Ishikawa (cell line): ENCODE results near the gene PARP14.
A peak's percentile ranks its signal among the peaks of the same experiment; 100 is the strongest.

Experiments used
- CEBPB ChIP-seq: IDR thresholded peaks from 2 replicates; pipeline ENCODE4 v1.6.1; 2012
- CREB1 ChIP-seq: IDR thresholded peaks from 2 replicates; pipeline ENCODE4 v1.6.1; 2012; ENCODE audit warnings: low read depth
- EGR1 ChIP-seq: IDR thresholded peaks from 2 replicates; pipeline ENCODE4 v1.6.1; 2012
- EP300 ChIP-seq: IDR thresholded peaks from 2 replicates; pipeline ENCODE4 v1.6.1; 2012; ENCODE audit warnings: borderline replicate concordance
- FOXM1 ChIP-seq: IDR thresholded peaks from 2 replicates; pipeline ENCODE4 v1.6.1; 2012; ENCODE audit warnings: low read depth, borderline replicate concordance
- NFIC ChIP-seq: IDR thresholded peaks from 2 replicates; pipeline ENCODE4 v1.6.1; 2012
- RAD21 ChIP-seq: IDR thresholded peaks from 2 replicates; pipeline ENCODE4 v1.6.1; 2012; ENCODE audit warnings: low read depth
- TAF1 ChIP-seq: IDR thresholded peaks from 2 replicates; pipeline ENCODE4 v1.6.1; 2012; ENCODE audit warnings: low read depth, mild to moderate bottlenecking
- TCF12 ChIP-seq: IDR thresholded peaks from 2 replicates; pipeline ENCODE4 v1.6.1; 2012; ENCODE audit warnings: low read depth
- TEAD4 ChIP-seq: IDR thresholded peaks from 2 replicates; pipeline ENCODE4 v1.6.1; 2012
- YY1 ChIP-seq: IDR thresholded peaks from 2 replicates; pipeline ENCODE4 v1.6.1; 2012; ENCODE audit warnings: low read depth
- ZBTB7A ChIP-seq: IDR thresholded peaks from 2 replicates; pipeline ENCODE4 v1.6.1; 2012; ENCODE audit warnings: low read depth
- TF ChIP-seq, protein P1 (sequence below): IDR thresholded peaks from 2 replicates; pipeline ENCODE4 v1.6.1; 2012; ENCODE audit warnings: low read depth, mild to moderate bottlenecking
- TF ChIP-seq, protein P2 (sequence below): IDR thresholded peaks from 2 replicates; pipeline ENCODE4 v1.6.1; 2012
- TF ChIP-seq, protein P3 (sequence below): IDR thresholded peaks from 2 replicates; pipeline ENCODE4 v1.6.1; 2012

Gene PARP14

DNA sequence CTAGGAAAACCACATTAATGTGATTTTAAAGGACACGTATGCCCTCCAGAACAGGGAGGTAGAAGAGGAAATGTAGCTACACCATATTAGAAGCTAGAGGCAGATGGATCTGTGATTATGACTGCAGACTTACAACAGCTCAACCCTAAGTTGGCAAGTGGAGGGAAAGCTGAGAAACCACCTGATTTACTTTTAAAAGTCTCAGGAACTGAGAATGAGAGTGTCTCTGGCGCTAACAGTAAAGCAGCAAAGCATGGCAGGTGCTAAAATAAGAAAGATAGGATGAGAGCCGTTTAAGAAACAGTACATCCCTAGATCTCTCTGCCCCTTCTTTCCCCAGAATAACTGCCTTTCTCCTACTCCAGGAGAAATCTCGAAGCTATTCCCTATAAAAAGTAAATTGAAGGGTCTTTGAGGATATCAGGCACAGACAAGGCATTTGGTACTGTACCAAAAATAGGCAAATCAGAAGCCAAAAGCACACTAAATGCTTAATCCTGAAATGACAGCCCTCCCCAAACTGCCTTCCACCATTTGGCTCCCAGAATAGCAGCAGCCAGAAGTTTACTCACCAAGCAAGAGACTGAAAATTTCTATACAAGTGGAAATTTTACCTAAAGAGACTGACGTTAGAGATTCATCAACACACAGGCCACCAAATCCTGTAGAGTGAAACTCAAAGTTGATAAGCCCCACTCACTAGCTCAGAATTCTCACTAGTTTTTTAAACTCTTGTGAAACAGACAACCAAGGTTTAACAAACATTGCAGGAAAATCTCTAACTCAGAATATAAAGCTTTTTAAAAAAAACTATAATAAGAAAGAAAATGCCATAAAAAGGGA is 34.3 kb upstream of the PARP14 start:
- TF ChIP-seq NFIC (no peak), EGR1 (no peak), TAF1 (no peak), EP300 (no peak), CREB1 (no peak)
- TF ChIP-seq, protein P1, sequence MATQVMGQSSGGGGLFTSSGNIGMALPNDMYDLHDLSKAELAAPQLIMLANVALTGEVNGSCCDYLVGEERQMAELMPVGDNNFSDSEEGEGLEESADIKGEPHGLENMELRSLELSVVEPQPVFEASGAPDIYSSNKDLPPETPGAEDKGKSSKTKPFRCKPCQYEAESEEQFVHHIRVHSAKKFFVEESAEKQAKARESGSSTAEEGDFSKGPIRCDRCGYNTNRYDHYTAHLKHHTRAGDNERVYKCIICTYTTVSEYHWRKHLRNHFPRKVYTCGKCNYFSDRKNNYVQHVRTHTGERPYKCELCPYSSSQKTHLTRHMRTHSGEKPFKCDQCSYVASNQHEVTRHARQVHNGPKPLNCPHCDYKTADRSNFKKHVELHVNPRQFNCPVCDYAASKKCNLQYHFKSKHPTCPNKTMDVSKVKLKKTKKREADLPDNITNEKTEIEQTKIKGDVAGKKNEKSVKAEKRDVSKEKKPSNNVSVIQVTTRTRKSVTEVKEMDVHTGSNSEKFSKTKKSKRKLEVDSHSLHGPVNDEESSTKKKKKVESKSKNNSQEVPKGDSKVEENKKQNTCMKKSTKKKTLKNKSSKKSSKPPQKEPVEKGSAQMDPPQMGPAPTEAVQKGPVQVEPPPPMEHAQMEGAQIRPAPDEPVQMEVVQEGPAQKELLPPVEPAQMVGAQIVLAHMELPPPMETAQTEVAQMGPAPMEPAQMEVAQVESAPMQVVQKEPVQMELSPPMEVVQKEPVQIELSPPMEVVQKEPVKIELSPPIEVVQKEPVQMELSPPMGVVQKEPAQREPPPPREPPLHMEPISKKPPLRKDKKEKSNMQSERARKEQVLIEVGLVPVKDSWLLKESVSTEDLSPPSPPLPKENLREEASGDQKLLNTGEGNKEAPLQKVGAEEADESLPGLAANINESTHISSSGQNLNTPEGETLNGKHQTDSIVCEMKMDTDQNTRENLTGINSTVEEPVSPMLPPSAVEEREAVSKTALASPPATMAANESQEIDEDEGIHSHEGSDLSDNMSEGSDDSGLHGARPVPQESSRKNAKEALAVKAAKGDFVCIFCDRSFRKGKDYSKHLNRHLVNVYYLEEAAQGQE, result no peak
- TF ChIP-seq, protein P2, sequence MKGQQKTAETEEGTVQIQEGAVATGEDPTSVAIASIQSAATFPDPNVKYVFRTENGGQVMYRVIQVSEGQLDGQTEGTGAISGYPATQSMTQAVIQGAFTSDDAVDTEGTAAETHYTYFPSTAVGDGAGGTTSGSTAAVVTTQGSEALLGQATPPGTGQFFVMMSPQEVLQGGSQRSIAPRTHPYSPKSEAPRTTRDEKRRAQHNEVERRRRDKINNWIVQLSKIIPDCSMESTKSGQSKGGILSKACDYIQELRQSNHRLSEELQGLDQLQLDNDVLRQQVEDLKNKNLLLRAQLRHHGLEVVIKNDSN, result no peak
- TF ChIP-seq, protein P3, sequence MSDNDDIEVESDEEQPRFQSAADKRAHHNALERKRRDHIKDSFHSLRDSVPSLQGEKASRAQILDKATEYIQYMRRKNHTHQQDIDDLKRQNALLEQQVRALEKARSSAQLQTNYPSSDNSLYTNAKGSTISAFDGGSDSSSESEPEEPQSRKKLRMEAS, result no peak

DNA sequence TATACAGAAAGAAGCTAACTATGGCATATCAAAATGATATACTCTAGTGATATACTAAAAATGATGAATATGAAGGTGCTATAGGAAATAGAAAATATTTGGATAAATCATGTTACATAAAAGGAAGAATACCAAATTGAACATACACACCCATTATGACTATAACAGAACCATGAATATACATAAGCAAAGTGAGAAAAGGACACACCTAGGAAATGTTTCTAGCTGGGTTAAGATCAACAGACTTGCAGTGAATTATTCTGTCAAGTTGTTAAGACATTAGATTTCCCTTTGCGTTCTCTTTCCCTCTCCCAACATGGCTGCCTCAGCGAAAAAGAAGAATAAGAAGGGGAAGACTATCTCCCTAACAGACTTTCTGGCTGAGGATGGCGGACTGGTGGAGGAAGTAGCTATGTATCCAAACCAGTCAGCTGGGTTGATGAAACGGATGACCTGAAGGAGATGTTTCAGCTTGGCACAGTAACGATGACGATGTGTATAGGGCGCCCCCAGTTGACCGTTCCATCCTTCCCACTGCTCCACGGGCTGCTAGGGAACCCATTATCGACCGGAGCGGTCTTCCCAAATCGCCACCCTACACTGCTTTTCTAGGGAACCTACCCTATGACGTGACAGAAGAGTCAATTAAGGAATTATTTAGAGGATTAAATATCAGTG is 20.2 kb upstream of the PARP14 start:
- TF ChIP-seq TCF12 (no peak), RAD21 (peak; percentile 5; the same call in 1 of the 2 replicates), ZBTB7A (no peak)
- TF ChIP-seq, protein P2, result no peak

DNA sequence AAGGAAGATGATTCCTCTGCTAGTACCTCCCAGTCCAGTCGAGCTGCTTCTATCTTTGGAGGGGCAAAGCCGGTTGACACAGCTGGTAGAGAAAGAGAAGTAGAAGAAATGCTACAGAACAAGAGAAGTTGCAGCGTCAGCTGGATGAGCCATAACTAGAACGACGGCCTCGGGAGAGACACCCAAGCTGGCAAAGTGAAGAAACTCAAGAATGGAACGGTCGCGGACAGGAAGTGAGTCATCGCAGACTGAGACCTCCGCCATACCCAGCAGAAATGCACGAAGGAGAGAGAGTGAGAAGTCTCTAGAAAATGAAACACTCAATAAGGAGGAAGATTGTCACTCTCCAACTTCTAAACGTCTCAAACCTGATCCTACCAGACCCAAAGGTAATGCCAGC is 19.0 kb upstream of the PARP14 start:
- TF ChIP-seq TEAD4, result no peak
- no peak for TF ChIP-seq RAD21
- no peak for TF ChIP-seq TAF1
- TF ChIP-seq, protein P2, result no peak
- TF ChIP-seq CEBPB, result no peak
- no peak for TF ChIP-seq ZBTB7A
- TF ChIP-seq, protein P1, result no peak

DNA sequence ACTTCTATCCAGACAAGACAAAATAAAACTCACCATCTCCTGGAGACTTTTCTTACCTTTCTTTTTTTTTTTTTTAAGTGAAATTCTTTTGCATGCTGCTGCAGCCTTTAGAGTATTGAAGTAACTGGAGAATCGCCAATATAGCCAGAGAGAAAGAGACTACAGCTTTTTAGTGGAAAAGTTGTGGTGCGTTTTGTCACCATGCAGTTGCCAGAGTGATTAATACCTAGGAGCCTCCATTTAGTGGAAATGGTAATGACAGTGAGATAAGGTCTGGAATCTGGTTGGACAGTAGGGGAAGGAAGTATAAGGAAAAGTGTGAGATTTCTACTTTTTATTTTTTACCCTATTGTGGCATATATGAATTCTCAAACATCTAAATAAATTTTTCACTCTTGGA is 18.1 kb upstream of the PARP14 start:
- TF ChIP-seq EGR1 (no peak), TAF1 (no peak), NFIC (no peak), TCF12 (no peak), YY1 (no peak), CREB1 (no peak), CEBPB (no peak), TEAD4 (no peak), FOXM1 (no peak), RAD21 (no peak), EP300 (no peak), ZBTB7A (no peak)
- TF ChIP-seq, protein P2, result no peak
- TF ChIP-seq, protein P3, result no peak
- TF ChIP-seq, protein P1, result no peak
